ENCODE results near the gene PDIA2.

Gene PDIA2

GRCh38 chr16:273547-274421 is 9.2 kb upstream of the PDIA2 start:
- Histone ChIP-seq H3K4me3 (no peak overlapping the region), H3K36me3 (no peaks in the 10 kb centered on the region), H3K4me1 (peaks cover 0 to 17% (median 13%) of the 10 kb centered on the region in 4 donors), H3K27me3 (peaks cover 0 to 39% of the 10 kb centered on the region in 2 donors), H3K9me3 (no peaks in the 10 kb centered on the region), H3K27ac (no peak overlapping the region)
- no peak for TF ChIP-seq CTCF (IDR thresholded peaks at IDR 0.05)
- intact Hi-C loops (cut with DNase I; ENCODE audit: low total_unique reads): no loop called here
- no peak for DNase-seq

GRCh38 chr16:275041-275641 is 7.8 kb upstream of the PDIA2 start:
- Histone ChIP-seq H3K27ac (no peak overlapping the region), H3K27me3 (peaks cover 0 to 49% of the 10 kb centered on the region in 2 donors)
- no peak for DNase-seq

GRCh38 chr16:275786-276232 is 7.2 kb upstream of the PDIA2 start, which contains the start of gene RGS11:
Gene RGS11 (minus strand): TSS chr16:275944. CDS start chr16:275911, 33 bp downstream.
- H3K27ac ChIP-seq: no peak within 1 kb of the TSS
- H3K36me3 ChIP-seq: no peaks in the 10 kb centered on the region
- intact Hi-C loops (cut with DNase I; ENCODE audit: low total_unique reads): no loop called here
- TF ChIP-seq CTCF (IDR thresholded peaks at IDR 0.05): no peak
- H3K4me3 ChIP-seq: peak within 1 kb of the TSS; percentile 44 to 51
- H3K9me3 ChIP-seq: no peaks in the 10 kb centered on the region
- H3K27me3 ChIP-seq: peaks cover 0 to 53% of the 10 kb centered on the region in 2 donors
- no peak for DNase-seq
- H3K4me1 ChIP-seq: peaks cover 0 to 25% (median 18%) of the 10 kb centered on the region in 4 donors

More at GRCh38 chr16:275041-275641, 7.8 kb upstream of the PDIA2 start:
- intact Hi-C loops (cut with DNase I; ENCODE audit: low total_unique reads): no loop called here
- TF ChIP-seq CTCF (IDR thresholded peaks at IDR 0.05): no peak
- Histone ChIP-seq H3K9me3 (no peaks in the 10 kb centered on the region), H3K36me3 (no peaks in the 10 kb centered on the region), H3K4me3 (peak overlapping the region; percentile 44 to 51), H3K4me1 (peaks cover 0 to 21% (median 15%) of the 10 kb centered on the region in 4 donors)

- peaks cover 0 to 32% (median 24%) of the 10 kb centered on the region in 4 donors for H3K4me1 ChIP-seq
- intact Hi-C loops (cut with DNase I; ENCODE audit: low total_unique reads): no loop called here
- peaks cover 0 to 61% of the 10 kb centered on the region in 2 donors for H3K27me3 ChIP-seq
- TF ChIP-seq CTCF (IDR thresholded peaks at IDR 0.05): no peak
- no peaks in the 10 kb centered on the region for H3K36me3 ChIP-seq
- no peak overlapping the region for H3K4me3 ChIP-seq
- no peak overlapping the region for H3K27ac ChIP-seq
- peak in 1 of 2 donors; percentile 65 for DNase-seq
- no peaks in the 10 kb centered on the region for H3K9me3 ChIP-seq
Observed at GRCh38 chr16:276426-277077, 6.4 kb upstream of the PDIA2 start.

GRCh38 chr16:278863-279366 is 4.0 kb upstream of the PDIA2 start:
- H3K36me3 ChIP-seq: no peaks in the 10 kb centered on the region
- TF ChIP-seq CTCF (IDR thresholded peaks at IDR 0.05): no peak
- no peak for DNase-seq
- intact Hi-C loops (cut with DNase I; ENCODE audit: low total_unique reads): no loop called here
- no peaks in the 10 kb centered on the region for H3K9me3 ChIP-seq
- H3K4me1 ChIP-seq: peaks cover 0 to 34% (median 24%) of the 10 kb centered on the region in 4 donors
- H3K27ac ChIP-seq: no peak overlapping the region
- H3K4me3 ChIP-seq: no peak overlapping the region
- H3K27me3 ChIP-seq: peaks cover 0 to 69% of the 10 kb centered on the region in 2 donors

Data from tibial artery (tissue), 4 donors.